SW 1271 (cell line): ENCODE measurements around the gene BCL7A.
"Not testable (repeated sequence)": the region's sequence is repeated elsewhere in the genome, so short reads cannot be mapped to it uniquely, and the experiment has no call there.

Source experiments
- DNase-seq, 2 experiments: peaks; one replicate each; lab custom pipeline; 2025; lab: John Stamatoyannopoulos, UW

Gene BCL7A

GRCh38 chr12:122021822-122022392 lies at the start of gene BCL7A:
Gene BCL7A, plus strand, starts transcription at chr12:122021884. Its CDS starts 208 bp downstream, at chr12:122022092.
- peak in 1 of 2 experiments; percentile 37 for DNase-seq

- no peak for DNase-seq
These were observed 47.4 kb upstream of the BCL7A start for GRCh38 chr12:121974026-121974985.

- DNase-seq = no peak
These were observed 46.7 kb upstream of the BCL7A start for GRCh38 chr12:121975021-121975420.

- DNase-seq = no peak
These were observed 44.7 kb upstream of the BCL7A start for GRCh38 chr12:121976950-121977349.

- DNase-seq = no peak
These were observed 41.3 kb upstream of the BCL7A start for GRCh38 chr12:121980191-121980891.

- no peak for DNase-seq
These were observed 40.8 kb upstream of the BCL7A start for GRCh38 chr12:121980892-121981272.

GRCh38 chr12:121981456-121981855 lies 40.2 kb upstream of the BCL7A start:
- DNase-seq = no peak

GRCh38 chr12:121982950-121983349 lies 38.7 kb upstream of the BCL7A start:
- no peak for DNase-seq

GRCh38 chr12:121983536-121984210 lies 38.0 kb upstream of the BCL7A start:
- no peak for DNase-seq

GRCh38 chr12:121986489-121987245 lies 35.0 kb upstream of the BCL7A start:
- DNase-seq = no peak

- not testable (repeated sequence) for DNase-seq
These were observed 33.2 kb upstream of the BCL7A start for GRCh38 chr12:121988519-121988918.

GRCh38 chr12:121989276-121990113 lies 32.2 kb upstream of the BCL7A start:
- DNase-seq = no peak

GRCh38 chr12:121990114-121990647 lies 31.5 kb upstream of the BCL7A start:
- DNase-seq = no peak

- DNase-seq = no peak
These were observed 30.7 kb upstream of the BCL7A start for GRCh38 chr12:121990692-121991603.

- DNase-seq = peak; percentile 70 to 83
These were observed 29.4 kb upstream of the BCL7A start for GRCh38 chr12:121992059-121992879.

- DNase-seq = no peak
These were observed 25.4 kb upstream of the BCL7A start for GRCh38 chr12:121996050-121996944.
